ENCODE data around the gene SNX25.

- TF ChIP-seq, protein P1, sequence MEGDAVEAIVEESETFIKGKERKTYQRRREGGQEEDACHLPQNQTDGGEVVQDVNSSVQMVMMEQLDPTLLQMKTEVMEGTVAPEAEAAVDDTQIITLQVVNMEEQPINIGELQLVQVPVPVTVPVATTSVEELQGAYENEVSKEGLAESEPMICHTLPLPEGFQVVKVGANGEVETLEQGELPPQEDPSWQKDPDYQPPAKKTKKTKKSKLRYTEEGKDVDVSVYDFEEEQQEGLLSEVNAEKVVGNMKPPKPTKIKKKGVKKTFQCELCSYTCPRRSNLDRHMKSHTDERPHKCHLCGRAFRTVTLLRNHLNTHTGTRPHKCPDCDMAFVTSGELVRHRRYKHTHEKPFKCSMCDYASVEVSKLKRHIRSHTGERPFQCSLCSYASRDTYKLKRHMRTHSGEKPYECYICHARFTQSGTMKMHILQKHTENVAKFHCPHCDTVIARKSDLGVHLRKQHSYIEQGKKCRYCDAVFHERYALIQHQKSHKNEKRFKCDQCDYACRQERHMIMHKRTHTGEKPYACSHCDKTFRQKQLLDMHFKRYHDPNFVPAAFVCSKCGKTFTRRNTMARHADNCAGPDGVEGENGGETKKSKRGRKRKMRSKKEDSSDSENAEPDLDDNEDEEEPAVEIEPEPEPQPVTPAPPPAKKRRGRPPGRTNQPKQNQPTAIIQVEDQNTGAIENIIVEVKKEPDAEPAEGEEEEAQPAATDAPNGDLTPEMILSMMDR (IDR thresholded peaks at IDR 0.05; ENCODE audit: poor library complexity, severe bottlenecking), result no peak
- TF ChIP-seq RAD21 (conservative IDR thresholded peaks at IDR 0.05) (no peak), EP300 (conservative IDR thresholded peaks at IDR 0.05; ENCODE audit: poor library complexity, severe bottlenecking) (no peak), SMC3 (conservative IDR thresholded peaks at IDR 0.05; ENCODE audit: poor library complexity) (no peak), REST (IDR thresholded peaks at IDR 0.05; ENCODE audit: borderline replicate concordance) (no peak)
These were observed 59.9 kb downstream of the SNX25 start for GRCh38 chr4:185269286-185269685.

Data from neural cell (in vitro differentiated cells).